OCI-LY3 (cell line): Measurements from ENCODE around the gene NPBWR2.

Experiments used
- H2AFZ ChIP-seq: fragments of 200-600, 300-600 bp; shearing (Covaris generic); 2 replicates; pipeline ENCODE4 v1.6.0; 2014; ENCODE audit warnings: antibody characterized with exemption, low read depth, low read length
- H3K27ac ChIP-seq: fragments of 200-600, 300-600 bp; sonication (generic); 2 replicates; pipeline ENCODE4 v1.5.1; 2014; ENCODE audit warnings: mild to moderate bottlenecking, low read length, moderate library complexity, mixed read lengths
- H3K27me3 ChIP-seq: fragments of 200-600, 300-600 bp; sonication (generic); 2 replicates; pipeline ENCODE4 v1.6.1; 2014; ENCODE audit warnings: low read depth, low read length, mixed read lengths
- H3K36me3 ChIP-seq: fragments of 200-600, 300-600 bp; sonication (generic); replicated peaks from 2 replicates; pipeline ENCODE3; 2014; ENCODE audit warnings: low read depth, low read length, mixed read lengths
- H3K4me1 ChIP-seq: fragments of 300-600, 200-600 bp; sonication (generic); 2 replicates; pipeline ENCODE4 v1.6.1; 2014; ENCODE audit warnings: low read length, mixed read lengths
- H3K4me2 ChIP-seq: fragments of 200-600, 300-600 bp; sonication (generic); 2 replicates; pipeline ENCODE4 v1.6.1; 2014; ENCODE audit warnings: low read length, mixed read lengths
- H3K4me3 ChIP-seq: fragments of 300-600, 200-600 bp; sonication (generic); 2 replicates; pipeline ENCODE4 v1.5.1; 2014; ENCODE audit warnings: antibody characterized with exemption, mild to moderate bottlenecking, low read length, moderate library complexity
- H3K79me2 ChIP-seq: fragments of 300-600, 200-600 bp; shearing (Covaris generic); 2 replicates; pipeline ENCODE4 v1.6.1; 2014; ENCODE audit warnings: mild to moderate bottlenecking, low read length, mixed read lengths
- H3K9ac ChIP-seq: fragments of 300-600, 200-600 bp; shearing (Covaris generic); 2 replicates; pipeline ENCODE4 v1.6.0; 2014; ENCODE audit warnings: mild to moderate bottlenecking, low read length, moderate library complexity
- H3K9me3 ChIP-seq: fragments of 200-600, 300-600 bp; shearing (Covaris generic); 2 replicates; pipeline ENCODE4 v1.6.1; 2014; ENCODE audit warnings: low read length, mixed read lengths; ENCODE audit not compliant: insufficient read depth
- H4K20me1 ChIP-seq: fragments of 200-600, 300-600 bp; sonication (generic); 2 replicates; pipeline ENCODE4 v1.6.1; 2016; ENCODE audit warnings: low read length, mixed read lengths; ENCODE audit not compliant: insufficient read depth
- EZH2phosphoT487 ChIP-seq: fragments of 200-600 bp; shearing (Covaris generic); IDR thresholded peaks from 2 replicates; pipeline ENCODE4 v1.6.1; 2018; ENCODE audit warnings: antibody characterized with exemption, mixed run types, low read depth
- TF ChIP-seq, protein P1 (sequence below): fragments of 200-600, 300-600 bp; sonication (generic); IDR thresholded peaks from 2 replicates; pipeline ENCODE4 v1.5.1; 2014; ENCODE audit warnings: antibody characterized with exemption, low read length, low read depth

Gene NPBWR2

DNA sequence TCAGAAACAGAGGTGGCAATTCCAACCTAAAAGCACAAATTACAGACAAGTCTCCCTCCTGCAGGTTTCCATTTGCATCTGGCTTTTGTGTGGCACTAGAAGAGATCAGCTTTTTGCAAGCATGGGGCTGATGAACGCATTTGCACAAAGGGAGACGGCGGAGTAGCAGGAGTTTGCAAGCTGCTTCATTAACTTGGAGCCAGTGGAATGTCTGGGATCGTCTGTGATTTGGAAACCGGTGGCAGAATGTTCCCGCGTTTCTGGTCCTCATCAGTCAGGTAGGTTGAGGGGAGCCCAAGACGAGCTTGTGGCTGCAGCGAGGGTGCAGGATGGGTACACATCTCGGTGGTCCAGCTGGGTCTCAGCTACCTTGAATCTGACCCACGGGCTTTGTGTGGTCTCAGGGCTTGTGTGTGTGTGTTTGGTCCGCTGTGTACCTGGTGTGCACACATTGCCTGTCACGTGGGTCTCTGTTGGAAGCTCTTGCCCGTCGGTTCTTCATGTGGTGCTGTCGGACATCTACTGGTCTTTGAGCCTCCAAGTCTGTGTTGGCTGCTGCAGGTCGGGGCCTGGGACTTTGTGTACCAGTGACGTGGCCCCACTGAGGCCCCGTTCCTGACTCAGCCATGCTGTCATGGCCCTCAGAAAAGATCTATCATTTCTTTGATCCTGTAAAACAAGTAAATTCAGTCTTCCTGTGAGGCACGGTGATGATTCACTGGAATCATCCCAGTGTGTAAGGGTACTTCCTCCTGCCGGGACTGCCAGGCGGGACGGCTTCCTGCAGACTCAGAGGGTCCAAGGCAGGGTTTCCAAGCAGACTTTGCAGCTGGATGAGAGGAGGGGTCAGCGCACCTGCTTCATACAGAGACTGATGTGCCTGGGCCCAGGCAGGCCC, 44.5 kb upstream of the NPBWR2 start:
- Histone ChIP-seq H4K20me1 (no peaks in the 10 kb centered on the region), H3K9me3 (no peaks in the 10 kb centered on the region), H3K4me1 (no peaks in the 10 kb centered on the region), H3K36me3 (no peaks in the 10 kb centered on the region), H3K4me3 (no peak overlapping the region), H3K9ac (no peak overlapping the region), H3K79me2 (no peaks in the 10 kb centered on the region), H3K27ac (no peak overlapping the region), H2AFZ (no peak overlapping the region), H3K4me2 (no peak overlapping the region), H3K27me3 (peaks cover 6% of the 10 kb centered on the region)
- TF ChIP-seq, protein P1, sequence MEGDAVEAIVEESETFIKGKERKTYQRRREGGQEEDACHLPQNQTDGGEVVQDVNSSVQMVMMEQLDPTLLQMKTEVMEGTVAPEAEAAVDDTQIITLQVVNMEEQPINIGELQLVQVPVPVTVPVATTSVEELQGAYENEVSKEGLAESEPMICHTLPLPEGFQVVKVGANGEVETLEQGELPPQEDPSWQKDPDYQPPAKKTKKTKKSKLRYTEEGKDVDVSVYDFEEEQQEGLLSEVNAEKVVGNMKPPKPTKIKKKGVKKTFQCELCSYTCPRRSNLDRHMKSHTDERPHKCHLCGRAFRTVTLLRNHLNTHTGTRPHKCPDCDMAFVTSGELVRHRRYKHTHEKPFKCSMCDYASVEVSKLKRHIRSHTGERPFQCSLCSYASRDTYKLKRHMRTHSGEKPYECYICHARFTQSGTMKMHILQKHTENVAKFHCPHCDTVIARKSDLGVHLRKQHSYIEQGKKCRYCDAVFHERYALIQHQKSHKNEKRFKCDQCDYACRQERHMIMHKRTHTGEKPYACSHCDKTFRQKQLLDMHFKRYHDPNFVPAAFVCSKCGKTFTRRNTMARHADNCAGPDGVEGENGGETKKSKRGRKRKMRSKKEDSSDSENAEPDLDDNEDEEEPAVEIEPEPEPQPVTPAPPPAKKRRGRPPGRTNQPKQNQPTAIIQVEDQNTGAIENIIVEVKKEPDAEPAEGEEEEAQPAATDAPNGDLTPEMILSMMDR = no peak
- no peak for TF ChIP-seq EZH2phosphoT487

DNA sequence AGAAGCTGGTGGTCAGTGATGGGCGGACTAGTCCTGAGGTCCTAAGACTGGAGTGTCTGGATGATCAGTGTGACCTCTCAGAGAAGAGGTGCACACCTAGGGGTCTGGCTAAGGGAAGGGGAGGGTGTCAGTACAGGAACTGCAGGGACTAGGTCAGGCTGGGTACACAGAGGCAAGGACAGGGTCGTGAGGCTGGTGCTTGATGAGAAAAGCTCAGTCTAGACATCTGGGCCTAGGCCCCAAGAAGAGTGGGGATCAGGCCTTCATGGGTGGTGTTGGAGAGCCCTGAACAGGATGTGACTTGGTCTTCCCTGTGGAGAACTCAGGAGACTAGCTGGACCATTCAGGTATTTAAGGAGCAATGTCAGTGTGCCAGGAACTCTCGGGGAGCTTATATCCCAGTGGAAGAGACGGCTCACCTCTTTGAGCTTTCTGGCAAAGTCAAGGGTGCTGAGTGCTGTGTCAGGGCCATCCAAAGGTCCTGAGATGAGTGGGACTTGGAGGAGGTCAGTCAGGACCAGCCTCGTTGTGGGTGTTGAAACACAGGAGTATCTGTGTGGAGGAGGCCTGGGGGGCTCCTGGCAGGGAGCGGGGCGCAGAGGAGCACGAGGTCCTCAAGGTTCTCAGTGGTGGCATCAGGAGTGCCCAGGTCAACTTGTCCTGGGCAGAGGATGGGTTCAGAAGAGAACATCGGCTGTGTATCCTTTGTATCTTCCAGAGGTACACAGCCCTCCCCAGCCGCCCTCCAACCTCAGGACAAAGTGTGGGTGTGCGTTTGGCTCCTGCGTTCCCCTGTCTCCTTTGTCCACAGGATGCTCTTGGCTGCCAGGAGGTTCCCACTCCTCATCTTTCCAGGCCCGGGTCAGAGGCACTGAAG, 43.6 kb upstream of the NPBWR2 start:
- no peaks in the 10 kb centered on the region for H3K4me1 ChIP-seq
- no peak overlapping the region for H2AFZ ChIP-seq
- H3K27me3 ChIP-seq = peaks cover 6% of the 10 kb centered on the region
- no peak overlapping the region for H3K9ac ChIP-seq
- H3K27ac ChIP-seq = no peak overlapping the region
- H3K4me3 ChIP-seq = no peak overlapping the region
- H3K79me2 ChIP-seq = no peaks in the 10 kb centered on the region
- no peaks in the 10 kb centered on the region for H4K20me1 ChIP-seq
- H3K36me3 ChIP-seq = no peaks in the 10 kb centered on the region
- H3K4me2 ChIP-seq = no peak overlapping the region
- TF ChIP-seq, protein P1 = no peak
- no peak for TF ChIP-seq EZH2phosphoT487
- no peaks in the 10 kb centered on the region for H3K9me3 ChIP-seq

- Histone ChIP-seq H3K27ac (no peak overlapping the region), H3K79me2 (no peaks in the 10 kb centered on the region), H3K9ac (no peak overlapping the region)
Observed at GRCh38 chr20:64149809-64150560, 42.6 kb upstream of the NPBWR2 start.

More at GRCh38 chr20:64149809-64150560, 42.6 kb upstream of the NPBWR2 start:
- Histone ChIP-seq H3K4me1 (no peaks in the 10 kb centered on the region), H3K9me3 (no peaks in the 10 kb centered on the region), H3K36me3 (no peaks in the 10 kb centered on the region), H3K4me3 (no peak overlapping the region), H2AFZ (no peak overlapping the region), H3K4me2 (no peak overlapping the region), H4K20me1 (no peaks in the 10 kb centered on the region), H3K27me3 (peaks cover 6% of the 10 kb centered on the region)
- TF ChIP-seq, protein P1 = no peak
- TF ChIP-seq EZH2phosphoT487 = no peak
